AG08396 (cell line): ENCODE data around the gene CALD1.

Experiments used
- DNase-seq: peaks from one replicate; pipeline ENCODE4 v3.0.0; 2012; ENCODE audit warnings: low spot score, mixed read lengths

The CALD1 gene

DNA sequence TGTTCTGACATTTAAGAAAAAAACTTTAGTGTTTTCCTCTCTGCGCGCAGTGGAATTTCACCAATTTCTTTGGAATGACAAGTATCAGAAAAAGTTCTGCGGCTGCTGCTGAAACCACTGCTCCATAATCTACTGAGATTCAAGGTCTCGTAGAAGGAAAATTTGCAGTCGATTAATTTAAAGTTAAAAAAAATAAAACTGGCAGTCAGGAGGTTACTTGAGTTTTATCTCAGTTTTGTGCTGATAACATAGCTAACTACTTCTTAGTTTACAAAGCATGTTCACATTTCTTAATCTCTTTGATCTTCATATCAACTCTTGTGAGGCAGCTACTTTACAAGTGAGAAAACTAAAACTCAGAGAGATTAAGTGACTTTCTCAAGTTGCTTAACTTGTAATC is 18.2 kb upstream of the CALD1 start:
- no peak for DNase-seq

DNA sequence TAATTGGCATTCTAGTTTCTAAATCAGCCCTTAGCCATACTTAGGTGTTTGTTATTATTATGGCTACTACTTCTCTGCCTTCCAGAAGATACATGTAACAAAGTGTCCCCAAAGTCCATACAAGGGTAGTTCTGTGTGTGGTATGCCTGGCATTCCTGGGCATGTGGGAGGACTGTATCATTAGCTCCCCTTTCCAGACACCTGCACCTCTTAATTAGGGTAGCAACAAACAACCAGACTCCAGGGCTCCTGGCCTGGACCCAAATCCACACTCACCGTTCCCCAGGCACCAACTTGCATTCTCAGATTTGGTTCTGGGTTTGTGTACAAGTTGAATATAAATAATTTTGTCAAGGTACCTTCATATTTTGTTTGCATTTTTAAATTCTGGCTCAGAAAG is 15.5 kb upstream of the CALD1 start:
- no peak for DNase-seq

DNA sequence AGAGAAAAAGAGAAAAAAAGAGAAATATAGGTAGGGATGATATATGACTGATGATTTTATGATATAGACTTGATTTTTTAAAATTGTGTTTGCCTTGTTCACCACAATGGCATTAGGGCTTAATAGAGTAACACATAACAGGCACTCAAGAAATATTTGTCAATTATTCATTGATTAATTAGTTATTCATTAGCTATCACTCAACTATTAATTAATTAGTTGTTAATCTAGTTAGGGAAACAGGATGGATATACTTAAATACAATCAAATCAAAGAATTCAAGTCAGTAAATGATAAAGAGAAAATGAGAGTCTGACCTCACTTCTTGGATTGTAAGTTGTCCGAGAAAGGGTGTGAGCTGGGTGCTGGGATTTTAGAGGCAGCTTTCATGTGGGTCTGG is 15.1 kb upstream of the CALD1 start:
- DNase-seq: no peak

DNA sequence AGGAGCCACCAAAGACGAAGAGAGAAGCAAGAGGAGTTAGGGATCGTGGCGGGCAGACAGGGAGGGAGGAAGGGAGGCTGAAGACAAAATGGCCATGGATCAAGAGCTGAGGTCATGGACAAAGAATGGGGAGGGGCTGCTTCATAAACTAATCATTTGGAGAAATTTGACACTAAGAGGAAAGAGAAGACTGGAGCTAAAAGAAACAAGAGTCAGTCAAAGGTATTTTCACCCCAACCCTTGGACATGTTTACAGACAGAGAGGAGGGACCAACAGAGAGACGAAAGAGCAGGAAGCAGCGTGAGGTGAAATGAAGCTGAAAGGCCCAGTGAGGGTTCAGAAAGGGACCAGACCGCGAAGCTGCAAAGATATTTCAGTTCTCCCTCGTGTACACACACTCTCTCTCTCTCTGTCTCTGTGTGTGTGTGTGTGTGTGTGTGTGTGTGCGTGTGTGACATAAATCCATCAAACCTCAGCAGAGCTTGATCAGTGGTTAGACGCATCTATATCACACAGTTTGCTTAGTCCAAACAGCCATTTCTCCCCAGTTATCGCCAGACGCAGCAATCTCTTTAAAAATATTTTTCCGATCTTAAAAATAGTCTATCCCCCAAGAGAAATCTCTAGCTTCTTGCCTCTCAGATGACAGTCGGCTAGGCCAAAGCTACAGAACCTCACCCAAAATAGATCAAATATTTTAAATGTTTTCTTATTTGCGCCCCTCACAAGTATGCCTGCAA is 12.5 kb upstream of the CALD1 start:
- peak; percentile 46 for DNase-seq

DNA sequence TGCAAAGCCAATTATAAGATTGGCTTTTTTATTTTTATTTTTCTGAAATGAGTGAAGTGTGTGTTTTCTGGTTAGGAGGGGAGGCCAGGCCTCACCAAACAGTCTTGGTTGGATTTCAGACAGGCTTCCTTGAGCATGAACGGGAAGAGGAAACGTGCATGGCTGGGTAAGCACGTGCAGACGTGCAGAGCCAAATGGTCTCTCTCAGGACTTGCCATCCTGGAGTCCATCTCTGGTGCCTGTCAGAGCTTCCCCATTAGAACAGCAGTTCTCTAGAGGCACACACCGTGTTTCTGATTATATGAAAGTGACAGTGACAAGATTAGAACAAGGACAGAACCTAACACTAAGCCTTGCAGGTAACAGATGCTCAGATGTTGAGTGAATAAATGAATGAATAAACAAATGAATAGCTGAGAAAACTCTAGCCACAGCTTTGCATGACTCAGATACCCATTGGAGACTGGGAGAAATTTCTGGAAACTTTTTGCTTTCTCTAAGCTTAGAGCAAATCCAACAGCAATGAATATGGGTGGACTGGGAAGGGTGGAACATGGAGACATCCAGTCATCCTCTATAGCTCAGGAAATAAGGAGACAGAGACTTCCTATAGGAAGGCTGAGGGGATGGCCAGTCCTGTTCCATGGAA is 11.8 kb upstream of the CALD1 start:
- DNase-seq: no peak

DNA sequence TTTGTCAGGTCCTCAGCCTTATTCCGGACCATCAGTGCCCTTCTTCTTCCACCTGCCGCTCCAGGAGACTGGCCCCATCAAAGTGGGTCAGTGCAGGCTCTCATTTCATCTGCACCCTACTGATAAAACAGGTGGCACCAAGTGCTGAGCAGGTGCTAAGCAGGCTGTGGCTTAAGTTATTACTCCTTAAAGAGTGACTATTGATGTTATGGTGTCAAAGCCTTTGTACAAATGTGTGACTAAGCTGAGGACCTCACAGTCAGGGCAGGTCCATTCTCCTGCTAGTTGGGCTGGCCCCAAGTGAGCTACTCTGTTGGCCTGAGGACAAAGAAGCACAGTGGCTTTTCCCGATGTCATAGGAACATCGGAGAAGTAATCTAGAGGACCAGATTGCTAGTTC is 11.2 kb upstream of the CALD1 start:
- no peak for DNase-seq

DNA sequence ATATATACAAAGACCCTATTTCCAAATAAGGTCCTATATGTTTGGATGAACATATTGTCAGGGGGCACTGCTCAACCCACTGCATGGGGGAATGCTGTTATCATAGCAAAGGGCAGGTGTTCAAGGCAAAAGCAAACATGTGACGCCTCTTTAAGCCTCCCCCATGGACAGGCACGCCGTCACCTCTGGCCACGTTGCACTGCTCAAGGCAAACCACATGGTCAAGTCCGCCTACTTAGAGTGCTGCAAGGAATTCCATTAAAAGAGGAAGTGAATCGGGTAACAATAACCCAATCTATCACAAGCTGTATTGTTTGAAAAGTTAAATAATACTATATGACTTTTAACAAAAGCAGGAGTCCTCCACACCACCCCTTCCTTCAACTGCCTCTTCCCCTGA is 8.8 kb upstream of the CALD1 start:
- DNase-seq: no peak

DNA sequence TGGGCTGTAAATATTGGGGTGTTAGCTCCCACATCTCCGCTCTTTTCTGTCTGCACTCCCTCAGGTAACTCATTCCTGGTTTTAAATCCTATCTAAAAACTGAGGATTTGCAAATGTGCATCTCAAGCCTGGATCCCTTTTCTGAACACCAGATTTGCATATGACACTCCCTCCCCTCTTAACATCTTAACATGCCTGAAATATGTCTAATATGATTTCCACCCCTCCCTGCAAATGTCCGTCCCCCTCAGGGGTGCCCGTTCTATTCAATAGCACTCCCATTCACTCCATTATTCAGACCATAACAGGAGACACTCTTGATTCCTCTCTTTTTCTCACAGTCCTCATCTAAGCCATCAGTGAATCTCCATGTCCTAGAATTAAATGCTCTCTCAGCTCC is 8.3 kb upstream of the CALD1 start:
- DNase-seq: no peak

DNA sequence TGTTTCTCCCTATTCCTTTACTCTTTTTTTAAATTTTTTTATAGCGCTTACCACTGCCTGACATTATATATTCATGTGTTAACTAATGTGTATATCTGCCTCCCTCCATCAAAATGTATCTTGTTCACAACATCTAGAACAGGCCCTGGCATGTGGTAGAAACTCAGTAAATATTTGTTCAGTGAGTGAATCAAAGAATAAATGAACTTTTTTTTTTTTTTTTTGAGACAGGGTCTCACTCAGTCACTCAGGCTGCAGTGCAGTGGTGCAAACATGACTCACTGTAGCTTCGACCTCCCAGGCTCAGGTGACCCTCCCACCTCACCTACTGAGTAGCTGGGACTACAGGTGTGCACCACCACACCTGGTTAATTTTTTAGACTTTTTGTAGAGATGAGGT is 7.5 kb upstream of the CALD1 start:
- DNase-seq: no peak

DNA sequence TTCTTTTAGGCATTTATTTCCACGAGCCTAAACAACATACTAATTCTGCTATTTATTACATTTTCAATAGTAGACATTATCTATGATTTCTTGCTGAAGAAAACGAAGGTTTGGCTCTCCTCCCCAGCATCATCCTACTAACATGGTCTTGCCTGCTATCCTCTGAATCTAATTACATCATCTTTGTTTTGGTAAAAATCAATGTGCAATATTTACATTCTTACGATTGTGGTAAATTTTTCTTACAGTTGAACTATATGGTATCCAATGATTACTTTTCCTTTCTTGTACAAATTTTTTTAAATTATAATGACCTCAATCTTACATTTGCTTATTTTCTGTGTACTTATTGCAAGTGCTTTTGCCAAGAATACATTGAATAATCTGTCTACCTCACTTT is 7.0 kb upstream of the CALD1 start:
- no peak for DNase-seq

DNA sequence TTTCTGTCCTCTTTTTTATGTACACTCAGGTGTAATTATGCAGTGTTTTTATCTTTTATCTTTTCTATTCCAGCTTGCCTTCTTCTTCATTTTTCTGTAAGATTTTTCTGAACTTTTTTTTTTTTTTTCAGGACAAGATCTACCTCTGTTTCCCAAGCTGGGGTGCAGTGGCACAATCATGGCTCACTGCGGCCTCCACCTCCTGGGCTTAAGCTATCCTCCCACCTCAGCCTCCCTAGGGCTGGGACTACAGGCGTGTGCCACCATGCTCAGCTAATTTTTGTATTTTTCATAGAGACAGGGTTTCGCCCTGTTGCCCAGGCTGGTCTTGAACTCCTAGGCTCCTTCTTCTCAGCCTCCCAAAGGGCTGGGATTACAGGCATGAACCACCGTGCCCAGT is 6.3 kb upstream of the CALD1 start:
- no peak for DNase-seq

DNA sequence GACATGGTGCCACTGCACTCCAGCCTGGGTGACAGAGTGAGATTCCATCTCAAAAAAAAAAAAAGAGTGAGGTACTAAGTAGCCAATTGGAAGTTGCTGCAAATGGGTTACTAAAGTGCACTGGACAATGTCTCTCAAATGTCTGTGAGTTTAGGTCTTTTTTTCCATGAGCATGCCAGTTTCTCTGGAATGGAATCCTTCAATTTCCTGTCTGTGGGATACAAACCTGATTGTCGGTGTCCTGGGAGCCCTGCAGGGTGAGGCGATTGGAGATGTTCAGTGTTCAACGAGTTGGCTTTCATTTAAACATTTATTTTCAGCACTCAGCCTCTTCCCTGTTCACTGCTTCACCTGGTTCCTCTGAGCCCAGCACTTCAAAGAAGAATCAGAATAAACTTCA is 5.3 kb upstream of the CALD1 start:
- no peak for DNase-seq

DNA sequence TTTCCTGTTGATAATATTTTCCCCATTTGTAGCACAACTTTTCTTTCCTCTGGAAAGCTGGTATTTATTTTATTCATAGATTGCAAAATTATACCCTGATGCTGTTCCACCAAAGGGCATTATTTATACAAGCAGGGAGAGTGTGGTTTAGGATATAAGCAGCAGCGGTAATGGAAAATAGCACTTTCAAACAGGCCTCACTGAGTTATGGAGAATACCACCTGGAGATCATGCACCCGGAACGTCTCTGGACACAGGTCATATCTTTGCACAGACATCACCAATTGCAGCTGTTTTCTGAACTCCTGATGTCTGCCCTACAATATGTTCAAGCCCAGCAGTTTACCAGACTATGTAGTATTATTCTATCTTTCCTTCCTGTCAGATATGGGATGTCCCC is 2.0 kb upstream of the CALD1 start:
- DNase-seq: no peak

DNA sequence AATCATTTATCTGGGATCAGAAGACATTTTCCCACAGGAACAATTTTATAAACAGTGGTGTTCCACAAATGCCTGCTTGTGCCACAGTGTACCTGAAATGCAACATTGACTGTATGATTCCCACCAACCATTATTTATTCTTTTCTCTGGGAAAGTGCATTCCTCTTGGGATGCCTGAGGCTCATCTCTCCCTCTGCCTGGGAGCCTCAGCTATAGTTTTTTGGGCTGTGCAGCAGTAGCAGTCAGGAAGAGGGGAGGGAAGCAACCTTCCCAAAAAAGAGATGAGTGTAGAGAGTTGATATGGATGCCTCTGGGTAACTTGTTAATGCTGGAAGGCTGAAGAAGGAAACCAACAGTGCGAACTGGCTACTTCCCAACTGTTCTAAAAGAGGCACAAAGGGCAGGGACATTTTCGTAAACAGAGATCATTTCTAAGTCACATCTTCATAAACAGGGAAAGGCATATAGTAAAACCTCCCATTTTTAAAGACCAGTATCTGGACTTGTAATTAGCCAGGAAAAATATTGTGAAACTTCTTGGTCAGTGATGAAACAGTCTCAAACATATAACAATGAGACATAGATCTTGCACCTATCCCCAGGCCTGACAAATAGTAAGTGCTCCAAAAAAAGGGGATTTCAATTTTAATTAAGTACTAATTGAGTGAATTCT is 1.4 kb upstream of the CALD1 start:
- no peak for DNase-seq

DNA sequence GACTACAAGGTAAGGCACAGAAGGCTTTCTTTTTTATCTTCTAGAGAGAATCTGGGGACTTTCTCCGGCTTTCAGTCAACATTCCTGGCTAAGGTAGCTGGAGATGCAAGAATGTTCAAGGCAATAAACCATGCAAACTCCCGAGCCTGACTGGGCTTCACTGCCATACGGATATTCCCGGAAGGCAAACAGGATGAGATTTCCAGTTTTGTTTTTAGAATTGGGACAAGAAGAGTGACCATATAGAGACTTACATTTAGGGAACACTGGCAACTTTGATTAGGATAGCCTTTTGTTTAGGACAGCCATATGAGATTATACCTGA is 269 bp downstream of the CALD1 start:
- DNase-seq: no peak

DNA sequence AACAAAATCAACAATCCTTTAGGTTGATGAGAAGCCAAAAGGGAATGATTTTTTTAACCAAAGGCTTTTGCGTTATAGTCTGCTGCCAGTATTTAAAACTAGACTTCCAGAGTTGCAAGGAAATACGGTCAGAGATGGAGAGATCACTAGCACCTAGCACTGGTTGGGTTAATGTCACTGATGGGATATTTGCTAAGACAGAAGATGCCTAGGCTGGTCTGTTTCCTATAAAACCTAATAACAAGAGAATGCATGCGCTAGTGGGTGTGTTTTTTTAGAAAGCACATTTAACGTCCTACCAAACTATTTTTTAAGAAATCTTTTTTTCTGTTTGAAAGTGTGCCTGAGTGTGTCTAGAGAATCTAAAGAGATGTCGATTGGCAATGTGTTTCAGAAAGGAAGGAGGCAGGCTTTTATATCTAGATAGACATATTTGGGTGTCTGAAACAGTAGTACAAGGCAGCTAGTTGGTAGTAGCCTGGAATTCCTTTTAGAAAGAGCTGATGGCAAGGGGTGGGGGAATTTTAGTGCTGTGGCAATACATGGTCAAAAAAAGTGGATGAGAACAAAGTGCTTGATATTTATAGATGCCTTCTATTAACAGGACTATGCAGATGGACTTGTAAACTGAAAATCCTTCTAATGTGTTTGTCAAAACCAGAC is 863 bp downstream of the CALD1 start:
- DNase-seq: no peak

DNA sequence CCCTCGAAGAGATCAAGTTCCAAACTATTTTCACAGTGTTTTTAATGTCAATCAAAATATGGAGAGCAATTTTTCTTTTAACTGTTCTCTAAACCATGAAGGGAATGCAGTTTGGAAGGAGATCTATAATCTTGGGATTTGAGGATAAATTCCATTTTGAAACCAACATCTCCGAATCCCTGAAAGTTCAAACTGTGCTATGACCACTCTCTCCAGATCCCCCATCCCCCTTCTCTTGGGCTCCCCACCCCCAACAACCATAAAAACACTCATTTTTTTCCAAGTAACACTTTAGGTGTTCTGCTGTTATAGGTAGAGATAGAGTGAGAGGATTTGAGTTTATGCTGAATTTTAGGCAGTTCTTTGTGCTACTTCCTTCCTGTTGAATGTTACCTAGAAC is 1.7 kb downstream of the CALD1 start:
- DNase-seq: no peak

DNA sequence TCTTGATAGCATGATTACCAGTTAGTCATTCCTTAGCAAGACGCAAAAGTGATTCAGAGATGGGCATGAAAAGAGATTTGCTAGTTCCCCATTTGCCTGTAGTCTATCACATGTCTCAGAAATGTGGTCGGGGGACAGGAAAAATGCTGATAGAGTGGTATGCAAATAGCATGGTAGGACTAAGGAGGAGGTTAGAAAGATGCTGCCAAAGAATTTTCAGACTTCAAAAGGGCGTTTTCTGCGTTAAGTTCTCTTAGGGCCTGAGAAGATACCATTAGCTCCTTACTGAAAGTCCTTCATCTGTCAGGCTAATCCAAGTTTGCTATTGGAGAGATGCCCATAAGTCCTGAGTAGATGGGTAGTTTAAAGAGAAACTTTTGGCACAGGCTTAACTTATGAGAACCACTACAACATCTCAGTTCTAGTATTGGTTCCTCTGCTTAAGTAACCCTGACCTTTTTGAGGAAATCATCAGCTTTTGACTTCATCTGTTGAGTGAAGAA is 2.7 kb downstream of the CALD1 start:
- no peak for DNase-seq

DNA sequence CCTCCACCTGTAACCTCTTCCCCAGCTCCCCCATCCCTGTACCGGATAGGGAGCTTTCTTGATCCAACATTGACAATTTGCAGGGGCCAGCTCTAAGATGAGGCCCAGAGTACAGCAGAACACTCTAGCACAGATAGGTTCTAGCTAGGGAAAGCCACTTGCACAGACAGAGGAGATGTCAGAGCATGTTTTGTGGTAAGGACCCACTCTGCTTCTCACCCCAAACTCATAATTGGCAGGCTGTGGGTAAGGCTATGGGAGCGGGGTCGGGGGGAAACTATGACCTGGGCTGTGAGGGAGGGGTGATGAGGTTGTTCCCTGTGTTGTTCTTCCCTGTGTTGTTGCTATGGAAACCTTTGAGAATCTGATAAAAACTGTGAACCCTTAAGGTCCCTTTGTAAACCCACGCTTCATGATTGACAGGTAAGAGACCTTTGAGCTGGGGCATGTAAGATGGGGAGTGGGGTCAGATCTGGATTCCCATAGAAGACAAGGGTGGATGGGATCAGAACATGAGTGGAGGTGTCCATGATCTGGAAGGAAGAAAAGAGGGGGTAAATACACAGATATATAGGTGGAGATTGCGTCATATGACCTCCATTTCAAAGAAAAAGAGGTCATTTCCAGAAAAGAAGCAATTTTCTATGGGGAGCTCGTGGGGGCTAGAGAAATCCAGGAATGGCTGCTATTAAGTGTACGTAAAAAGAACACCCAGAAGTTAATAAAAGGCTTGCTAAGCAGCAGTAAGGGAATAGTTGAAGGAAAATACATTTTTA is 4.0 kb downstream of the CALD1 start:
- DNase-seq: no peak

DNA sequence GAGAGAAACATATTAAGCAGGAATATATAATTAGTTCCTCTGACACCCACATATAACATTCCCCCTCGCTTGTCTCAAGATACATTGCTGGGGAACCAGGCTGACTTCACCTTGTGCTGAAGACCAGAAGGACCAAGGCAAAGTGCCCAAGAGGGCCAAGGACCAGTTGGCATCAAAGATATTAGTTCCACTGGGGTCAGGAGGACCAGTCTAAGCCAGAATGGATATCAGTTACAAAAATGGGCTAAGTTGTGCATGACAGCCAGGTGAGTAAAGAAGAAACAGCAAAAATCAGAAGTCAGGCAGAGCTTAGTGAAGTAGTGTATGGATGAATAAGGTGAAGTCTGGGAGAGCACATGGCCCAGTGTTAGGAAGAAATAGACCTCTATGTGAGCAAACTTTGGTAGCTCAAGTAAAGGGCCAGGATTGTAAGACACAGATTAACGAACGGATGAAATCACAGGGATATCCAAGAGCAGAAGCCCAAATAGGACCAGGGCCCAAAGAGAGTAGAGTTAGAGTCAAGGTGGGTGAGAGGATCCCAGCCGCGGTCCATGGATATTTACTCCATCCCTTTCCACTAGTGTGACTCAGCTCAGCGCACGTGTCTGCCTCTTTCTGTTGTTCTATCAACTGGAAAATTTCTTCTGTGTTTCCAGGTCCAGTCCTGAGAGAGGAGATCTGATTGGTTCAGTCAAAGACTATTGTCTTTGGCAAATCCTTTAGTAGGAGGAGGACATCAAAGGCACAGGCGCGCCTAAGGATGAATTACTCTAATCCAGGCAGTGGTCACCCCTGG is 5.0 kb downstream of the CALD1 start:
- DNase-seq: no peak

DNA sequence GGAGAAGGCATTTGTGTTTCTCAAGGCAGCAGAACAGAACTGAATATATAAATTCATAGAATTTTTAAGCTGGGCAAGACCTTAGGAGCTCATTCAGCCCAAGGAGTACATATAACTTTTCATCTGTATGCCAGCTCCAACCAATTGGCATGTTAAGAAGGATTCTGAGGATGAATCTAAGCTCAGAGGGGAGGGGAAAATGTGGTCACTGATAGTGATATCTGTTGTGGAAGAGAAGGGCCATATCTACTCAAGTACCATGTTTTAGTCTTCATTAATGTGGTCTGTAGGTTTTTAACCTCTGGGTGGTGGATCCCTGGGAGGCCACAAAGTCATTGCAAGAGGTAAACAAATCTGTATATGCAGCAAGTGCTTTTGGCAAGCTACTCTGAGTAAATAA is 6.4 kb downstream of the CALD1 start:
- no peak for DNase-seq
